GM13977 (cell line): ENCODE measurements around the gene BRI3.
"Not testable (repeated sequence)": the region's sequence is repeated elsewhere in the genome, so short reads cannot be mapped to it uniquely, and the experiment has no call there.

Experiments used
- DNase-seq: peaks from one replicate; pipeline ENCODE4 v3.0.0; 2012; ENCODE audit warnings: low spot score
- CTCF ChIP-seq: IDR thresholded peaks from 2 replicates; pipeline ENCODE4 v1.5.1; 2012; ENCODE audit warnings: mild to moderate bottlenecking, control low read depth; ENCODE audit not compliant: insufficient read depth; ENCODE audit errors: extremely low read depth, missing control alignments
- in situ Hi-C: fragments of 300-500 bp; cut with MboI; formaldehyde crosslinking; loops from one replicate; pipeline ENCODE4 v1.12.0; 2022; ENCODE audit warnings: low sequenced_read_pairs, low pct_unique_long_range_greater_than_20kb, mixed read lengths, inconsistent platforms; ENCODE audit not compliant: unreplicated experiment

BRI3 gene

GRCh38 chr7:98305951-98306535 is 24.6 kb downstream of the BRI3 start:
- in situ Hi-C loops: loop anchor here (25.0 kb wide), 1 partner anchor 556 kb away; the partner anchor contains the start of gene TMEM130
- DNase-seq: no peak
- no peak for TF ChIP-seq CTCF

- in situ Hi-C loops: loop anchor here (25.0 kb wide), 1 partner anchor 554 kb away; the partner anchor contains the start of gene TMEM130
- TF ChIP-seq CTCF: no peak
- no peak for DNase-seq
Measured at GRCh38 chr7:98307971-98308466, 26.5 kb downstream of the BRI3 start.

- in situ Hi-C loops: loop anchor here (25.0 kb wide), 1 partner anchor 553 kb away; the partner anchor contains the start of gene TMEM130
- no peak for TF ChIP-seq CTCF
- no peak for DNase-seq
Measured at GRCh38 chr7:98309566-98309965, 28.1 kb downstream of the BRI3 start.

- in situ Hi-C loops: loop anchor here (10.0 to 25.0 kb wide), 2 partner anchors 103 to 550 kb away; partner anchors contain the start of gene TMEM130
- no peak for TF ChIP-seq CTCF
- DNase-seq: no peak
Measured at GRCh38 chr7:98312201-98312600, 30.7 kb downstream of the BRI3 start.

- peak; percentile 51 for DNase-seq
- in situ Hi-C loops: loop anchor here (10.0 to 25.0 kb wide), 2 partner anchors 100 to 548 kb away; partner anchors contain the start of gene TMEM130
- TF ChIP-seq CTCF: no peak
Measured at GRCh38 chr7:98314469-98314868, 33.0 kb downstream of the BRI3 start.

- peak; percentile 70 for DNase-seq
- no peak for TF ChIP-seq CTCF
- in situ Hi-C loops: loop anchor here (10.0 to 25.0 kb wide), 2 partner anchors 99 to 547 kb away; partner anchors contain the start of gene TMEM130
Measured at GRCh38 chr7:98315318-98315993, 34.0 kb downstream of the BRI3 start.

GRCh38 chr7:98315994-98316527 is 34.6 kb downstream of the BRI3 start:
- in situ Hi-C loops: loop anchor here (10.0 to 25.0 kb wide), 2 partner anchors 99 to 546 kb away; partner anchors contain the start of gene TMEM130
- DNase-seq: not testable (repeated sequence)
